Cerebellar cortex (tissue), 1 donor: ENCODE data around the gene PSMD2.
"Not testable (repeated sequence)": the region's sequence is repeated elsewhere in the genome, so short reads cannot be mapped to it uniquely, and the experiment has no call there.

Source experiments
- DNase-seq: peaks from one replicate; pipeline ENCODE4 v3.0.0-alpha.2; 2015; ENCODE audit warnings: low spot score

The PSMD2 gene

GRCh38 chr3:184339451-184340135, 40.6 kb downstream of the PSMD2 start:
- not testable (repeated sequence) for DNase-seq

DNA sequence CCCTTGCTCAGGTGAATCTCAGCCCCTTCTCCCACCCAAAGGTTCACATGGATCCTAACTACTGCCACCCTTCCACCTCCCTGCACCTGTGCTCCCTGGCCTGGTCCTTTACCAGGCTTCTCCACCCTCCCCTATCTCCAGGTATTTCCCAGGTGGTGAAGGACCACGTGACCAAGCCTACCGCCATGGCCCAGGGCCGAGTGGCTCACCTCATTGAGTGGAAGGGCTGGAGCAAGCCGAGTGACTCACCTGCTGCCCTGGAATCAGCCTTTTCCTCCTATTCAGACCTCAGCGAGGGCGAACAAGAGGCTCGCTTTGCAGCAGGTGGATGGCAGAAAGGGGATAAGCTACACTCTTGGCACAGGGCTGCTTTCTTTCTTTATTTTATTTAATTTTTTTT, 42.9 kb downstream of the PSMD2 start:
- DNase-seq = no peak

DNA sequence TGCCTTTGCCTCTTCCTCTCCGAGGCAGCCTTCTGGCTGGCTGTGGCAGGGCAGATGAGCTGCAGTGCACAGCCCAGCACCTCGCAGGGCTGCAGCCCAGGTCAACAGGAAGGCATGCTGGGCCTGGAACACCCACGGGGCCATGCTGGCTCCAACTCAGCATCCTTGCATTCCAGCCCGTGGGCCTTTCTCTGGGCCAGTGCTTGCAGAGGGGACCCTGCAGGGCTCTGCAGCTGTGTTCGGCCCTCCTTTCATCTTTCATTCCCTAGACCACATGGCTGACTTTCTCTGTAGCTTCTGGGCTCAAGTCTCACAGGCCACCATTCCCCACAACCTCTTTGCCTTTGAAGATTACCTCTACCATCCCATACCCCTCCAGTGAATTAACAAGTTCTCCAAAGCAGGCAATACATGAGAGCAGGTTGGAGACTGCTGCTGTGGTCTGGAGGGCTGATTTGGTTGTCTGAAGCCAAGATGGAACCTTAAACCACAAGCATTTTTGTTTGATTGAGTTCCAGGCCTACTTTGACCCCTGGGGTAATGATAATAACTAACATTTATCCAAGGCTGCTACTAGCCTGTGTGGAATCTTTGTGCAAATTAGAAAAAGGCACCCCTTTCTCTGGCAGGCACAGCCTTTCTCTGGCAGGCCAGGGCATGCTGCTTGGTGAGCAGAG, 44.3 kb downstream of the PSMD2 start:
- DNase-seq = no peak

- DNase-seq = no peak
These were observed 45.7 kb downstream of the PSMD2 start for GRCh38 chr3:184344579-184345316.

- DNase-seq = peak; percentile 97
These were observed 46.5 kb downstream of the PSMD2 start for GRCh38 chr3:184345317-184346144.

GRCh38 chr3:184346480-184347190, 47.6 kb downstream of the PSMD2 start:
- DNase-seq = no peak

GRCh38 chr3:184347321-184348056, 48.4 kb downstream of the PSMD2 start:
- DNase-seq = no peak

GRCh38 chr3:184348057-184348382, 49.0 kb downstream of the PSMD2 start:
- no peak for DNase-seq

DNA sequence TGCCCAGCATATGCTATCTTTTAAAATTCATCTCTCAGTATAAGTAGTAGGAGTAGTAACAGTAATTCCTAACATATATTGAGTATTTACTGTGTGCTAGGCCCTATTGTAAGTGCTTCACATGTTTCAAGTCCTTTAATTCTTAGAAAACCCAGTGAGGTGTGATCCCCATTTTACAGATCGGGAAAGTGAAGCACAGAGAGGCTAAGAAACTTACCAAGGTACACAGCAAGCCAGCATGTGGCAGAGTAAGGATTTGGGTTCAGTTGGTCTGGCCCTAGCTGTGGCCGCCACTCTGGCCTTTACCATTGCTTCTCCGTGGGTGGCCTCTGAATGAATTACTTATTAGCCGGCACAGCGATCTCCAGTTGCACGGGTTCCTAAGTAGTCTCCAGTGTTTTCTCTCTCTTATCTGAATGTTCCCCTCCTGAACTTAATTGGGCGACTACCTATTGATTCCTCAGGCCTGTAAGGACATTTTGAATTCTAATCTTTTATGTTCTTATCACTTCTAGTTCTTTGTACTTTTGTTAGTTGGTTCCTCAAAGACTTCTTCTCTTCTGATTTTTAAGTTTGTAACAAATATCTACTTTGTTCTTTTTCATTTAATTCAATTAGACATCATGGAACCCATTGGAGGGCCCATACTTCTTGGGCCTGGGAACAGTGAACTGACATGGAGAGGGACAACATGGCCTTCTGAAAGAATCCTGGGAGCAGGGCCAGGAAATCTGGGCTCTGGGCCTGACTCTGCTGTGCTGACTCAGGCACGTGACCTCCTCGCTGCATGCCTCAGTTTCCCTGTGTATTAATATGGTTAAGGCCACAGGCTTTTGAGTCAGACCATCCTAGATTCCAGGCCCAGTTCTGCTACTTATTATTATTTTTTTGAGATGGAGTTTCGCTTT, 50.8 kb downstream of the PSMD2 start:
- no peak for DNase-seq

DNA sequence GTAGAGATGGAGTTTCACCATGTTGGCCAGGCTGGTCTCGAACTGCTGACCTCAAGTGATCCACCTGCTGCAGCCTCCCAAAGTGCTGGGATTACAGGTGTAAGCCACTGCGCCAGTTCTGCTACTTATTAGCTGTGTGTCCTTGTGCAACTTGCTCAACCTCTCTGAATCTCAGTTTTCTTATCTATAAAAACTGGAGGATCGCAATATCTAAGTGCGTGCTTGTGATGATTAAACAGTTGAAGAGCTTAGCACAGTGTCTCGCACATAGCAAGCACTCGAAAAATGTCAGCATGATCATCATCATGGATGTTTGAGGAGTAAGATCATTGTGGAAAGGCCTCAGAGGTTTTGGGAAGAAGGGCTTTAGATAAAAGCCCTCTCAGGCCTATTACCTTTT, 51.6 kb downstream of the PSMD2 start:
- no peak for DNase-seq

- no peak for DNase-seq
These were observed 52.6 kb downstream of the PSMD2 start for GRCh38 chr3:184351511-184352148.

- no peak for DNase-seq
These were observed 53.2 kb downstream of the PSMD2 start for GRCh38 chr3:184352149-184352785.

GRCh38 chr3:184352897-184353545, 54.0 kb downstream of the PSMD2 start:
- DNase-seq = no peak

GRCh38 chr3:184353546-184353941, 54.5 kb downstream of the PSMD2 start:
- no peak for DNase-seq

GRCh38 chr3:184354121-184354728, 55.2 kb downstream of the PSMD2 start:
- no peak for DNase-seq

GRCh38 chr3:184354754-184355153, 55.7 kb downstream of the PSMD2 start:
- no peak for DNase-seq

DNA sequence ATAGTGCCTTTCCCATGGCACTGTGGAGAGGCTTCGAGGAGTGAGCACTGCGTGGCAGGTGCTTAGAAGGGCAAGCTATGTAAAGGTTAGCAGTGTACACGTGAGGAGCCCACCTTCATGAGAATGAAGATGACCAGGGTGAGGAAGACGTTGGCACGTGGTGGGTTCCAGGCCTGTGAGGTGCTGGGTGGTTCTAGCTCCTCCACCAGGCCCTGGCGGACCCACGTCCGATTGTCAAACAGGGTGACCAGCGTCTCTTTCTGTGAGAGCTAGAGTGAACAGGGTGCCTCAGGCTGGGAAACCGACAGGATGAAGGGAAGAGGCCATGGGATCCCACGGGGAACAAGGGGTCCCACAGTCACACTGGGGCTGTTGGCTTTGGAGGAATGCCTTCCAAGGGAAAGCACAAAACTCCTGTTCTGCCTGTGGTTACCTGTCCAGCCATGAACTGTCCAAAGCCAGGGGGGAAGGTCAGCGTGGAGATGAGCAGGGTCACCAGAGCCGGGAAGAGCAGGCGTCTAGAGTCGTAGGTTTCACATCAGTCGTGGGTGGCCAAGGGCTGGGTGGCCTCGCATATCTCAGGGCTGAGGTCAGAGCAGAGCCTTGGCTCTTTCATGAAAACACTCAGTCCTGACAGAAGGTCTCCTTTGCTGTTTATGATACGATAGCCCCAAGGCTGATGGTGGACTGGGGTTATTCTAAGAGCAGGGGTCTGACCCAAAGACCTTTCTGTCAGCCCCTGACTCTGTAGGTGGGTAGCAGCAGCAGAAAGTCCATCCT, 56.4 kb downstream of the PSMD2 start:
- DNase-seq = no peak
